Vagina (tissue), 2 donors: Measurements from ENCODE around the gene SDCCAG8. TPM values are rescaled to one million over a fixed set of nuclear protein-coding genes. Genes with fewer than 3 reads are reported as not detected.

Source experiments
- DNase-seq, 2 donors: peaks; one replicate each; pipeline ENCODE4 v3.0.0-alpha.2; 2017; ENCODE audit errors: extremely low spot score in 2 of 2
- H3K27ac ChIP-seq: fragments of 200-600 bp; sonication (generic); one replicate; pipeline ENCODE4 v1.5.1; 2019
- H3K27me3 ChIP-seq: fragments of 200-600 bp; sonication (generic); one replicate; pipeline ENCODE4 v1.5.1; 2019
- H3K36me3 ChIP-seq, 2 donors: fragments of 200-600 bp; sonication (generic); one replicate each; pipeline ENCODE4 v1.5.1; 2017 to 2019
- H3K4me1 ChIP-seq: fragments of 200-600 bp; sonication (generic); one replicate; pipeline ENCODE4 v1.5.1; 2019
- H3K4me3 ChIP-seq, 2 donors: fragments of 200-600 bp; sonication (generic); 1 replicate in 1 of 2; 2 replicates in 1 of 2; pipeline ENCODE4 v1.5.1; 2016 to 2019
- H3K9me3 ChIP-seq: fragments of 200-600 bp; sonication (generic); one replicate; pipeline ENCODE4 v1.5.1; 2019
- CTCF ChIP-seq, 3 experiments: fragments of 450-650 bp in 2 of 3; fragments of 200-600 bp in 1 of 3; sonication (generic) in 1 of 3; IDR thresholded peaks; one replicate each; pipeline ENCODE4 v1.5.1; 2017 to 2019; ENCODE audit warnings: antibody characterized with exemption in 3 of 3, mild to moderate bottlenecking in 2 of 3, moderate library complexity in 2 of 3
- POLR2A ChIP-seq, 2 donors: fragments of 450-650 bp; IDR thresholded peaks; one replicate each; pipeline ENCODE4 v1.6.1; 2017; ENCODE audit warnings: antibody characterized with exemption in 2 of 2, mild to moderate bottlenecking in 2 of 2, moderate library complexity in 2 of 2
- POLR2AphosphoS5 ChIP-seq, 2 donors: sonication (generic); formaldehyde crosslinking; IDR thresholded peaks; one replicate each; pipeline ENCODE4 v1.9.0; 2017; ENCODE audit warnings: antibody characterized with exemption in 2 of 2, mild to moderate bottlenecking in 2 of 2, low read depth in 1 of 2; ENCODE audit not compliant: insufficient read depth in 1 of 2
- intact Hi-C: fragments of 100-400 bp; cut with DNase I; formaldehyde crosslinking; loops from one replicate; pipeline ENCODE4 v1.15.1; 2023
- total RNA-seq: library from RNA; depleted of rRNA; stranded (reverse); fragments of >200 nt; gene quantifications from one replicate; pipeline ENCODE4 v1.2.3, GENCODE V29; 2016

SDCCAG8 gene
- total RNA-seq, 1 donor from 2014 or later = 31.2 TPM

GRCh38 chr1:243475966-243476365 is 220.1 kb downstream of the SDCCAG8 start:
- no peak for TF ChIP-seq POLR2AphosphoS5 (IDR thresholded peaks at IDR 0.05; ENCODE audit: insufficient read depth in 1 of 2, low read depth in 1 of 2)
- peak in 1 of 3 experiments; percentile 38 for TF ChIP-seq CTCF (IDR thresholded peaks at IDR 0.05)
- Histone ChIP-seq H3K4me1 (peaks cover 32% of the 10 kb centered on the region), H3K27me3 (no peaks in the 10 kb centered on the region), H3K4me3 (no peak overlapping the region), H3K36me3 (no peaks in the 10 kb centered on the region), H3K27ac (no peak overlapping the region), H3K9me3 (no peaks in the 10 kb centered on the region)
- DNase-seq = no peak
- intact Hi-C loops = loop anchor here (10.0 kb wide), 1 partner anchor 279 kb away; no protein-coding TSS in a partner anchor

GRCh38 chr1:243477731-243478290 is 222.0 kb downstream of the SDCCAG8 start:
- H3K9me3 ChIP-seq = no peaks in the 10 kb centered on the region
- H3K27ac ChIP-seq = no peak overlapping the region
- no peak overlapping the region for H3K4me3 ChIP-seq
- no peaks in the 10 kb centered on the region for H3K27me3 ChIP-seq
- TF ChIP-seq POLR2A (IDR thresholded peaks at IDR 0.05) (no peak), CTCF (IDR thresholded peaks at IDR 0.05) (no peak), POLR2AphosphoS5 (IDR thresholded peaks at IDR 0.05; ENCODE audit: insufficient read depth in 1 of 2, low read depth in 1 of 2) (no peak)
- H3K36me3 ChIP-seq = no peaks in the 10 kb centered on the region
- DNase-seq = no peak
- intact Hi-C loops = loop anchor here (10.0 kb wide), 1 partner anchor 277 kb away; no protein-coding TSS in a partner anchor
- H3K4me1 ChIP-seq = peaks cover 37% of the 10 kb centered on the region

GRCh38 chr1:243481101-243481500 is 225.3 kb downstream of the SDCCAG8 start:
- intact Hi-C loops = no loop called here
- Histone ChIP-seq H3K27ac (no peak overlapping the region), H3K9me3 (no peaks in the 10 kb centered on the region), H3K4me3 (no peak overlapping the region), H3K36me3 (no peaks in the 10 kb centered on the region), H3K4me1 (peaks cover 23% of the 10 kb centered on the region), H3K27me3 (no peaks in the 10 kb centered on the region)
- TF ChIP-seq POLR2AphosphoS5 (IDR thresholded peaks at IDR 0.05; ENCODE audit: insufficient read depth in 1 of 2, low read depth in 1 of 2) = no peak
- TF ChIP-seq CTCF (IDR thresholded peaks at IDR 0.05) = no peak
- TF ChIP-seq POLR2A (IDR thresholded peaks at IDR 0.05) = no peak
- DNase-seq = no peak

GRCh38 chr1:243482141-243483022 is 226.5 kb downstream of the SDCCAG8 start:
- H3K36me3 ChIP-seq = no peaks in the 10 kb centered on the region
- intact Hi-C loops = no loop called here
- H3K9me3 ChIP-seq = no peaks in the 10 kb centered on the region
- peak overlapping the region; percentile 37 to 38 for H3K4me3 ChIP-seq
- no peak for TF ChIP-seq CTCF (IDR thresholded peaks at IDR 0.05)
- peak in 1 of 2 donors; percentile 24 for TF ChIP-seq POLR2AphosphoS5 (IDR thresholded peaks at IDR 0.05; ENCODE audit: insufficient read depth in 1 of 2, low read depth in 1 of 2)
- no peak for TF ChIP-seq POLR2A (IDR thresholded peaks at IDR 0.05)
- H3K4me1 ChIP-seq = peaks cover 23% of the 10 kb centered on the region
- H3K27ac ChIP-seq = peak overlapping the region; percentile 0
- no peak for DNase-seq
- H3K27me3 ChIP-seq = no peaks in the 10 kb centered on the region
